ENCODE data around the gene KLHL29. TPM values are rescaled to one million over a fixed set of nuclear protein-coding genes. Genes with fewer than 3 reads are reported as not detected.

Gene KLHL29
- total and polyA plus RNA-seq, 2 of the 13 experiments (the other 11 are each of a cell fraction or from before 2014, with no cell fraction given): 0.01 TPM; not detected in 1

- TF ChIP-seq ZNF44 (CRISPR knock-in tag; IDR thresholded peaks at IDR 0.05): no peak
- no peak for TF ChIP-seq ZNF614 (CRISPR knock-in tag; IDR thresholded peaks at IDR 0.05; ENCODE audit: borderline replicate concordance)
- no peak for TF ChIP-seq RFX1 (IDR thresholded peaks at IDR 0.05)
- TF ChIP-seq GFI1 (CRISPR knock-in tag; IDR thresholded peaks at IDR 0.05; ENCODE audit: borderline replicate concordance): no peak
- no peak for TF ChIP-seq ZNF740 (CRISPR knock-in tag; IDR thresholded peaks at IDR 0.05)
- TF ChIP-seq ZBTB37 (CRISPR knock-in tag; IDR thresholded peaks at IDR 0.05): no peak
Observed at GRCh38 chr2:23673082-23673481, 288.1 kb downstream of the KLHL29 start (continued).

- intact Hi-C loops (cut with micrococcal nuclease; ENCODE audit: unreplicated experiment) (no loop called here), in situ Hi-C loops (cut with HindIII; ENCODE audit: extremely low pct_ligation_motif_present, low pct_unique_long_range_greater_than_20kb) (no loop called here)
- no peak overlapping the region for H2AFZ ChIP-seq (ENCODE audit: low read length)
- no TSS peak for BruUV-seq (replicated peaks)
- POLR2A ChIA-PET: no interaction called here
- H3K27ac ChIP-seq (ENCODE audit: extremely low read length, insufficient read depth, low read length): no peak overlapping the region
- H4K20me1 ChIP-seq (ENCODE audit: insufficient read depth, low read length): no peaks in the 10 kb centered on the region
- H3K4me1 ChIP-seq (ENCODE audit: insufficient read depth, low read length): peaks cover 23% of the 10 kb centered on the region
- CTCF ChIA-PET (ENCODE audit: low intra/inter-chr PET ratio, low total read pairs): no interaction called here
- H3K9me3 ChIP-seq (ENCODE audit: low read length): 0 out of 2 replicates have a peak, but pooled peaks cover 3% of the 10 kb centered on the region
- DNase-seq (ENCODE audit: low spot score): peak; percentile 30
- H3K36me3 ChIP-seq (replicated peaks in 1 of 2; ENCODE audit: control insufficient read depth in 1 of 2, insufficient read depth in 2 of 2, low read length in 2 of 2): no peaks in the 10 kb centered on the region
- no peak overlapping the region; a peak in 1 of 6 replicates for H3K4me3 ChIP-seq (replicated peaks in 1 of 3; ENCODE audit: insufficient read depth in 1 of 3, low read depth in 2 of 3, low read length in 3 of 3)
- H3K79me2 ChIP-seq (ENCODE audit: insufficient read depth, low read length): no peaks in the 10 kb centered on the region
- H3K27me3 ChIP-seq (ENCODE audit: control insufficient read depth in 1 of 2, insufficient read depth in 2 of 2, low read length in 2 of 2): peaks cover 2 to 8% of the 10 kb centered on the region in 2 experiments; a peak in 2 of 5 replicates
- no peak overlapping the region for H3K9ac ChIP-seq (ENCODE audit: insufficient read depth, low read depth, low read length)
- 21% methylated on average over 12 of the region's 12 CpGs for WGBS (ENCODE audit: low lambda C conversion rate)
- H3K4me2 ChIP-seq (ENCODE audit: low read depth, low read length): peak overlapping the region; percentile 50
- no peak for FAIRE-seq
- ATAC-seq: peak; percentile 15
- TF ChIP-seq CHD2 (IDR thresholded peaks at IDR 0.05; ENCODE audit: low read depth, low read length) (no peak), SMYD3 (CRISPR knock-in tag; IDR thresholded peaks at IDR 0.05) (no peak), ZKSCAN1 (IDR thresholded peaks at IDR 0.05; ENCODE audit: low read length) (no peak), ZNF143 (CRISPR knock-in tag; IDR thresholded peaks at IDR 0.05) (no peak), HMGA1 (CRISPR knock-in tag; conservative IDR thresholded peaks at IDR 0.05) (no peak), RFX3 (CRISPR knock-in tag; IDR thresholded peaks at IDR 0.05) (no peak), ZNF24 (IDR thresholded peaks at IDR 0.05) (no peak), SNAPC5 (CRISPR knock-in tag; IDR thresholded peaks at IDR 0.05; ENCODE audit: borderline replicate concordance) (no peak), ATF3 (CRISPR knock-in tag; IDR thresholded peaks at IDR 0.05) (no peak), KDM3A (CRISPR knock-in tag; IDR thresholded peaks at IDR 0.05; ENCODE audit: low read depth) (no peak), ZNF543 (CRISPR knock-in tag; IDR thresholded peaks at IDR 0.05) (0 out of 2 replicates have a peak, but pooled peaks have one; percentile 52), NFATC3 (CRISPR knock-in tag; IDR thresholded peaks at IDR 0.05) (no peak), ZXDC (CRISPR knock-in tag; IDR thresholded peaks at IDR 0.05) (no peak), ZNF451 (CRISPR knock-in tag; IDR thresholded peaks at IDR 0.05) (no peak), ZFP1 (CRISPR knock-in tag; IDR thresholded peaks at IDR 0.05) (no peak)
Observed at GRCh38 chr2:23673830-23674679, 289.1 kb downstream of the KLHL29 start.

Data from HepG2 (cell line).